ENCODE measurements around the gene RPTOR. TPM values are rescaled to one million over a fixed set of nuclear protein-coding genes. Genes with fewer than 3 reads are reported as not detected.

The RPTOR gene
- total RNA-seq, 2 experiments from 2014 or later, result 53.1 to 54.0 TPM

DNA sequence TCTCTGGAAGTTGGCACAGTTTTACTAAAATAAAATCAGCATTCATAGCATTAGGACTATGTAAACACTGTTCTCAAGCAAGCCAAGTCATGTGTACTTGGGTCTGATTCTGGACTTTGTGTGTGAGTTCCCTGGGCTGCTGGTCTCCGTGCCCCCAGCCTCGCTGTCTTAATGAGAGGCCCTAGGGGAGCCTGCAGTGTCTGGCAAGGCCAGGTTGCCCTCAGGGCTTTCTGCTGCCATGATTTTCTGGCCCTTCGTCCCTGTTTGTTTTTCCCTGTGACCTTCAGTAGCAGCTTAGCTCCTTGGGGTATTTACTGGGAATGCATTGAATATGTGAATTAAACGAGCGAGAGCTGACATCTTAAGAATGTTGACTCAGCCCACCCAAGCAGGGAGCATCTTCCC is 161.8 kb downstream of the RPTOR start:
- Mint-ChIP-seq H3K9me3 (ENCODE audit: insufficient read depth) (peaks cover 23% of the 10 kb centered on the region), H3K4me1 (ENCODE audit: low read depth) (peaks cover 92% of the 10 kb centered on the region), H3K27me3 (ENCODE audit: low read depth) (no peaks in the 10 kb centered on the region), H3K4me3 (no peak overlapping the region), H3K36me3 (ENCODE audit: low read depth) (peaks cover 68% of the 10 kb centered on the region), H3K27ac (no peak overlapping the region)
- ChIA-PET POLR2A (no interaction called here), CTCF (interaction anchor here (1.8 kb wide), 1 partner anchor 193 kb away, joined by 5 read pairs; no protein-coding TSS in a partner anchor)
- ATAC-seq (no peak), DNase-seq (no peak)

DNA sequence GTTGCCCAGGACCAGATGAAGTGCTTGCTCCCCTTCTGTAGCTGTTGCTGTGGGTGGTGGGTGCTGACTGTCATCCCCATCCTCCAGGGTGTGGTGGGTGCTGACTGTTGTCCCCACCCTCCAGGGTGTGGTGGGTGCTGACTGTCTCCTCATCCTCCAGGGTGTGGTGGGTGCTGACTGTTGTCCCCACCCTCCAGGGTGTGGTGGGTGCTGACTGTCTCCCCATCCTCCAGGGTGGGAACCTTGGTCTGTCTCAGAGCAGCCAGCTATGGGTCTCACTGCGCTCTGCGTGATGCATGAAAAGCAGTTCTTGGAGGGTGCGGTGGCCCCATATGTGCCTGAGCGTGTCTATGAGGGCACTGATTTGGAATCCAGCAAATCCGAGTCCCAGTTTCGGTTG is 163.8 kb downstream of the RPTOR start:
- H3K9me3 Mint-ChIP-seq (ENCODE audit: insufficient read depth), result peaks cover 6% of the 10 kb centered on the region
- DNase-seq (no peak), ATAC-seq (no peak)
- POLR2A ChIA-PET, result interaction anchor here (0.6 to 0.7 kb wide), 2 partner anchors 13 to 139 kb away, joined by 3 to 5 read pairs; no protein-coding TSS in a partner anchor
- H3K27me3 Mint-ChIP-seq (ENCODE audit: low read depth), result no peaks in the 10 kb centered on the region
- peak overlapping the region; percentile 82 for H3K27ac Mint-ChIP-seq
- no peak overlapping the region for H3K4me3 Mint-ChIP-seq
- H3K36me3 Mint-ChIP-seq (ENCODE audit: low read depth), result peaks cover 59% of the 10 kb centered on the region
- peaks cover 86% of the 10 kb centered on the region for H3K4me1 Mint-ChIP-seq (ENCODE audit: low read depth)
- CTCF ChIA-PET, result no interaction called here

DNA sequence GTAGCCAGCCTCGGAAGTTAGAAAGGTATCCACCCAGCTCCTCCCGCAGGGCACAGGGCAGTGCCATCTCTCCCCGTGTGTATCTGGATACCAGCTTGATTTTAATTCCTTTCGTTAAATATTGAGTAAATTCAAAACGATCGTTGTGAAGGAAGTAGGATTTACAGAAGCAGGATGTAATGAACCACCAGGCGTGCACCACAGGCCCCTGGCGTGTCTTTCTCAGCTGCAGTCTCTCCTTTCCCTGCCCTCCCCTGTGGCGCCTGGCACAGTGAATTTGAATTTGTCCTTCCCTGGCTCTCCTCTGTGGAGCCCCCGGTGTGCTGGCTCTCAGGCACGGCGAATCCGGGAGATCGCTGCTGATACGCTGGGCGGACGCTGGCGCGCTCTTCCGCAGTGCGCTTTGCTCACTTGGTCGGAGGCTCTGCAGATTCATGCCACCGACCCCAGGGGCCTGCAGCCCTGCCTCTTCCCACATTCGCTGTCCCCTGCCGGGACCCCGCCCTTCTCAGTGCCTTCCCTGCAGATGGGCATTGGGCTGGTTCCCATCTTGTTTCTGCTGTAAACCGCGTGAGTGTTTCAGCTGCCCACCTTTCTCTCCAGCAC is 164.6 kb downstream of the RPTOR start:
- peak overlapping the region; percentile 16 for H3K4me3 Mint-ChIP-seq
- H3K9me3 Mint-ChIP-seq (ENCODE audit: insufficient read depth), result peaks cover 2% of the 10 kb centered on the region
- peak overlapping the region; percentile 82 for H3K27ac Mint-ChIP-seq

DNA sequence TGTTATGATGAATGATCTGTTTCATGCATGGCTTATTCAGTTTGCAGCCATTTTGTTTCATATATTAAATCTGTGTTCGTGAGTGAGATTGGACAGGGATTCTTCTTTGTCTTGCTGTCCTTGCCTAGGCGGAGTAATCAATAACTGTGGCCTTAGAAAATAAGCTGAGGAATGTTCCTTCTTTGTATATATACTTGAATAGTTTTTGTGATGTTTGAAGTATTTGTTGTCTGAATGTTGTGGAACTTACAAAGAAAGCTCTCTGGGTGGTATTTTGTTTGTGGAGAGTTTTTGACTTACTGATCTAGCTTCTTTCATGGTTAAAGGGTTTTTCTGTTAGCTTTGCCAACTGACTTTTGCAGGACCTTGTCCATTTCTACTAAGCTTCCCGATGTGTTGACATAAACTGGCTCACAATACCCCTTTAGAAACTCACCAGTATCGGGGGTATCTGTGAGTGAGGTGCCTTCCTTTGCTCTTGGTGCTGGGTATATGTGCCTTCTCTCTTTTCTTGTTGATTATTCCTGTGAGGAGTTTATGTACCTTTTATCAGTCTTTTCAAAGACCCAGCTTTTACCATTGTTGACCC is 166.2 kb downstream of the RPTOR start:
- peaks cover 64% of the 10 kb centered on the region for H3K4me1 Mint-ChIP-seq (ENCODE audit: low read depth)
- CTCF ChIA-PET, result interaction anchor here (0.8 kb wide), 1 partner anchor 135 kb away, joined by 4 read pairs; no protein-coding TSS in a partner anchor
- peak overlapping the region; percentile 45 for H3K27ac Mint-ChIP-seq
- H3K4me3 Mint-ChIP-seq, result no peak overlapping the region
- ATAC-seq (no peak), DNase-seq (no peak)
- no peaks in the 10 kb centered on the region for H3K27me3 Mint-ChIP-seq (ENCODE audit: low read depth)
- POLR2A ChIA-PET, result no interaction called here
- peaks cover 50% of the 10 kb centered on the region for H3K36me3 Mint-ChIP-seq (ENCODE audit: low read depth)
- no peaks in the 10 kb centered on the region for H3K9me3 Mint-ChIP-seq (ENCODE audit: insufficient read depth)

More for the DNA sequence above, 164.6 kb downstream of the RPTOR start:
- ATAC-seq (no peak), DNase-seq (no peak)
- Mint-ChIP-seq H3K27me3 (ENCODE audit: low read depth) (no peaks in the 10 kb centered on the region), H3K4me1 (ENCODE audit: low read depth) (peaks cover 79% of the 10 kb centered on the region), H3K36me3 (ENCODE audit: low read depth) (peaks cover 54% of the 10 kb centered on the region)
- ChIA-PET POLR2A (interaction anchor here (0.7 kb wide), 1 partner anchor 13 kb away, joined by 3 read pairs; no protein-coding TSS in a partner anchor), CTCF (no interaction called here)

DNA sequence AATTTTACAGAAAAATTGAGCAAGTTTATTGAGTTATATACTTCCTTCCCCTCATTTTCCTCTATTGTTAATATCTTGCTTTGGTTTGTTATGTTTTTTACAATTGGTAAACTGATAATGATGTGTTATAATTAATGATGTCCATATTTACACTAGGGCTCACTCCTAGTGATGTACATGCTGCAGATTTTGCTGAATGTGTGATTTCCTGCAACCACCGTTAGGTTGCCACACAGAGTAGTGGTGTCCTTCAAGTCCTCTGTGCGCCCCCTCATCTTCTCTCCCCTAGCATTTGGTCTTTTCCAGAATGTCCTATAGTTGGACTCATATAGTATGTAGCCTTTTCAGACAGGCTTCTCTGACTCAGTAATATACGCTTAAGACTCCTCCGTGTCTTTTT is 167.5 kb downstream of the RPTOR start:
- H3K4me1 Mint-ChIP-seq (ENCODE audit: low read depth), result peaks cover 58% of the 10 kb centered on the region
- H3K9me3 Mint-ChIP-seq (ENCODE audit: insufficient read depth), result no peaks in the 10 kb centered on the region
- ATAC-seq (no peak), DNase-seq (no peak)
- no peak overlapping the region for H3K27ac Mint-ChIP-seq
- H3K36me3 Mint-ChIP-seq (ENCODE audit: low read depth), result peaks cover 62% of the 10 kb centered on the region
- no peaks in the 10 kb centered on the region for H3K27me3 Mint-ChIP-seq (ENCODE audit: low read depth)
- CTCF ChIA-PET, result no interaction called here
- no peak overlapping the region for H3K4me3 Mint-ChIP-seq
- POLR2A ChIA-PET, result no interaction called here

DNA sequence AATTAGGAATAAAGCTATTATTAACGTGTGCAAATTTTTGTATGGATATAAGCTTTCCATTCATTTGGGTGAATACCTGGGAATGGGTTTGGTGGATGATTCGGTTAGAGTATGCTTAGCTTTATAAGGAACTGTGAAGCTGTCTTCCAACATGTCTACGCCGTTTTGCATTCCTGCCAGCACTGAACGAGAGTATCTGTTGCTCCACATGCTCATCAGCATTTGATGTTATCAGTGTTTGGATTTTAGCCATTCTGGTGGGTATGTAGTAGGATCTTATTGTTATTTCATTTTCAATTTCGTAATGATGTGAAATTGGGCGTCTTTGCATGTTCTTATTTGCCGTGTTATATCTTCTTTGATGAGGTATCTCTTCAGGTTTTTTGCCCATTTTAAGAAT is 168.0 kb downstream of the RPTOR start:
- ATAC-seq (no peak), DNase-seq (no peak)
- Mint-ChIP-seq H3K36me3 (ENCODE audit: low read depth) (peaks cover 66% of the 10 kb centered on the region), H3K4me1 (ENCODE audit: low read depth) (peaks cover 57% of the 10 kb centered on the region), H3K27me3 (ENCODE audit: low read depth) (no peaks in the 10 kb centered on the region), H3K9me3 (ENCODE audit: insufficient read depth) (no peaks in the 10 kb centered on the region), H3K4me3 (no peak overlapping the region), H3K27ac (no peak overlapping the region)
- ChIA-PET POLR2A (interaction anchor here (0.6 kb wide), 1 partner anchor 130 kb away, joined by 3 read pairs; no protein-coding TSS in a partner anchor), CTCF (no interaction called here)

DNA sequence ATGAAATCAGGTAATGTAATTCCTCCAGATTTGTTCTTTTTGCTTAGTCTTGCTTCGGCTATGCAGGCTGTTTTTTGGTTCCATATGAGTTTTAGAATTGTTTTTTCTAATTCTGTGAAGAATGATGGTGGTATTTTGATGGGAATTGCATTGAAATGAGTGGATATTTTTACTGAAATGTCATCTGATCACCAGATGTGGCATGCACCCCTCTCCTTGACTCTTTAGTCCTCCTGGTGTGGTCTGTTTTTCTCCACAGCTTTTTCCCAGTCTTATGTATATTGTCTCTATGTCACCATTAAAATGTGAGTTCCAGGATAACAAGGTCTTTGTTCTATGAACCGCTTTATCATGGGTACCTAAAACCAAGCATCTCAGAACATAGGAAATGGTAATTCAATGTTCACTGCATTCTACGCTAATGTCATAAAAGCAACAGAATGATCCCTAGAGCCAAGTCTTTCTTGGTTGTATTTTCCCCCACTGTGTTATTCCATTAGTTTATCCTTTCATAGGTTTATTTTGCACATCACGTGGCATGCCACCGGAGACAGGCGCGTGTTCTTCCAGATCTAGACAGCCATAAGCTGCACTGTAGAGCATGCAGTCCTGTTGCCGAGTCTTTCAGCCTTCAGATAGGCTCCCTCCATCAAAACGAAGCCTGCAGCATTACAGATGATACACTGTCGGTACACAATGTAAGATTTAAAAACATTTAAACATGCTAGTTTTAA is 172.5 kb downstream of the RPTOR start:
- POLR2A ChIA-PET, result no interaction called here

DNA sequence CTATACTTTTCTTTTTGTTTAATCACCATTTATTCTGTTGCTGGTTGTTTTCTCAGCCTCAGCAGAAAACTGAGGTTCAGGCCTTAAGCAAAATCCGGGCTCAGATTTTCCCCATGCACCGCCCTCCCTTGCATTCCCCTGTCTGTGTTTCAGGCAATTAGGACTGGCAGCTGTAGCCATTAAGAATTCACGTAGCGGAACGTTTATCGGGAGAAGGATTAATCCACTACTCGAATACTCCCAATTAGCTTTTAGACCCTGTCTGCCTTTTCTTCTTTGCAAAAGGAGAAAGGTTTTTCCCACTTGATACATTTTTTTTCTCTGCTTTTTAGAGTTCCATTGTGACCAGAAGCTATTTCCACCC is 173.1 kb downstream of the RPTOR start:
- H3K36me3 Mint-ChIP-seq (ENCODE audit: low read depth), result peaks cover 40% of the 10 kb centered on the region
- H3K4me3 Mint-ChIP-seq, result no peak overlapping the region
- H3K27me3 Mint-ChIP-seq (ENCODE audit: low read depth), result no peaks in the 10 kb centered on the region
- H3K27ac Mint-ChIP-seq, result no peak overlapping the region
- ChIA-PET POLR2A (no interaction called here), CTCF (interaction anchor here (0.7 to 1.1 kb wide), 4 partner anchors 14 to 747 kb away, joined by 3 to 5 read pairs (median 3); no protein-coding TSS in a partner anchor)
- DNase-seq, result no peak
- ATAC-seq, result no peak
- no peaks in the 10 kb centered on the region for H3K9me3 Mint-ChIP-seq (ENCODE audit: insufficient read depth)
- H3K4me1 Mint-ChIP-seq (ENCODE audit: low read depth), result peaks cover 52% of the 10 kb centered on the region

More for the DNA sequence above, 172.5 kb downstream of the RPTOR start:
- ATAC-seq (no peak), DNase-seq (no peak)
- Mint-ChIP-seq H3K36me3 (ENCODE audit: low read depth) (peaks cover 44% of the 10 kb centered on the region), H3K9me3 (ENCODE audit: insufficient read depth) (no peaks in the 10 kb centered on the region), H3K27ac (no peak overlapping the region), H3K4me1 (ENCODE audit: low read depth) (peaks cover 52% of the 10 kb centered on the region), H3K27me3 (ENCODE audit: low read depth) (no peaks in the 10 kb centered on the region), H3K4me3 (no peak overlapping the region)
- CTCF ChIA-PET, result interaction anchor here (0.7 to 1.0 kb wide), 3 partner anchors 13 to 747 kb away, joined by 3 to 5 read pairs (median 3); no protein-coding TSS in a partner anchor

DNA sequence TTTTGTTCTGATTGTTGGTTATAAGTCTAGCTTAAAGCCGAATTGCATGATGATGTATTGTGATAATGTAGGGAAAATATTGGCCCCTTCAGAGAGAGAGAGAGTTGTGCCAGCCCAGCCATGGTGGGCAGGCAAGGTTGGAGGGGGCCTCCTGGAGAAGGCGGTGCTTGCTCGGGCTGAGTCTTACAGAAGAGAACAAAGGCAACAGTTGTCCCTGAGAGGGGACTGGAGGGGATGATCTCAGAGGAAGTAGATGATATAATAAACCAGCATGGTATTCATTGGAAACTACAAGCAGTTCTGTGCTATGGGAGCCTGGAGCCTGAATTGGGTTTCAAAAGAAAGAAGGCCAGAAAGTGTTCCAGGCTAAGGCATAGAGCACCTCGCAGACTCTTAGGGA is 173.8 kb downstream of the RPTOR start:
- Mint-ChIP-seq H3K4me1 (ENCODE audit: low read depth) (peaks cover 54% of the 10 kb centered on the region), H3K4me3 (no peak overlapping the region), H3K27me3 (ENCODE audit: low read depth) (no peaks in the 10 kb centered on the region), H3K9me3 (ENCODE audit: insufficient read depth) (no peaks in the 10 kb centered on the region), H3K27ac (peak overlapping the region; percentile 62), H3K36me3 (ENCODE audit: low read depth) (peaks cover 38% of the 10 kb centered on the region)
- no peak for ATAC-seq
- POLR2A ChIA-PET, result interaction anchor here (1.4 kb wide), 1 partner anchor 15 kb away, joined by 3 read pairs; no protein-coding TSS in a partner anchor
- CTCF ChIA-PET, result interaction anchor here (0.9 to 1.1 kb wide), 3 partner anchors 15 to 143 kb away, joined by 3 to 5 read pairs (median 3); no protein-coding TSS in a partner anchor
- DNase-seq, result no peak

DNA sequence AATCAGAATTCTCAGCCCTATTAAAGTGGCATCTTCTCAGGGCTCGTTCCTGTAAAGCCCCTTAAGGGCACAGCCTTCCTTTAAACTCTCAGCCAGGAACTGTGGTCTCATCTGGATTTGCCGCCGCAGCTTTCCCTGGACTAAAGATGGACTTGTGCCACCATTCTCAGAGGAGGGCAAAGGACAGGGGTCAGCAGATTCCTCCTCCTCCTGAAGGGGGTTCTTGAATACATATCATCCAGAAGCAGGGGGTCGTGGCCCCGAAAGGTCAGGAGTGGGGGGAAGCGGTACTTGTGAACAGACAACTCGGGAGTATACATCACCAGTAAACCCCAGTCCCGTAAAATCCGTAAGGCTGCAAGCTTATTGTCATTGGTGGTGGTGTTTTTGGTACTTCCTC is 174.8 kb downstream of the RPTOR start:
- POLR2A ChIA-PET, result interaction anchor here (1.4 kb wide), 1 partner anchor 16 kb away, joined by 3 read pairs; no protein-coding TSS in a partner anchor
- Mint-ChIP-seq H3K27me3 (ENCODE audit: low read depth) (no peaks in the 10 kb centered on the region), H3K36me3 (ENCODE audit: low read depth) (peaks cover 39% of the 10 kb centered on the region), H3K4me3 (no peak overlapping the region), H3K27ac (peak overlapping the region; percentile 64), H3K9me3 (ENCODE audit: insufficient read depth) (no peaks in the 10 kb centered on the region), H3K4me1 (ENCODE audit: low read depth) (peaks cover 58% of the 10 kb centered on the region)
- CTCF ChIA-PET, result interaction anchor here (1.2 to 1.7 kb wide), 2 partner anchors 12 to 15 kb away, joined by 3 to 4 read pairs; no protein-coding TSS in a partner anchor
- ATAC-seq, result no peak
- DNase-seq, result no peak

DNA sequence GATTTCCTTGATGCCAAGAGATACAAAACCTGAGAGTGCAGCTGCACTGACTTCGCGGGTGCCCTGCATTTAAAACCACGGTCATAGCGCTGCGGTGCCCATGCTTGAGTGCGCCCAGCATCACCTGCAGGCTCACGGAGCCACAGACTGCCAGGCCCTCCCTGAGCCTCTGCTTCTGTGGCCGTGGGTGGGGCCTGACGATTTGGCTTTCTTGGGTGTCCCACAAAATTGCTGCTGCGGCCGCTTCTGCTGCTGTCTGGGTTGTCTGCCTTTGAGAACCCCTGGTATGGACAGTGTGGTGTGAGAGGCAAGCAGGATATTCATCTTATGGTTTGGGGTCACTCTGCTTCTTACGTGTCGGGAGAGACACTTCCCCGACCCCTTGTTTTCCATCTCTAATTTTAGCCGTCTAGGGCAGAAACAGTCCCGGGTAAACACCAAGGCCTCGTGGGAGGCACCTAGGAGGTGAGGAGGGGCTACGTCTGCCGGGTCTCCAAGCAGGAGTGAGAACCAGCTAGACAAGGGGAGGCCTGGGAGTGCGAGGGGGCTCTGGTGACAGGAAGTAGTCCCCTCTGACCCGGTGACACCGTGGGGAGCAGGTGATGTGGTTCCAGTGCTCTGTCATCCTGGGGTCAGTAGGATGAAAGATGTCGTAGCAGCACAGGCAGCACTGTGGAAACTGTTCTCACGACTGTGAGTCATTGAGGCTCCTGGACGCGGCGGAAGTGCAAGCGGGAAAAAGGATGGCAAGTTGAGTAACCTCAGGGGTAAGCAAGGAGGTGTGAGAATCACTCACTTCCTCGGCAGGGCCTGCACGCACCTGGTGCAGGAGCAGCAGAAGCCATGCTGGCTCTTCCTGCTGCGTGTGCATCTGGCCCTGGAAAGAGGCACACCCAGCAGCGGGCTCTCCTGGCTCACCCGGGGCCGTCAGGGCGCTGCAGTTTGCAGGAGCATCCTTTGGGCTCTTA is 176.3 kb downstream of the RPTOR start:
- peak; percentile 86 for ATAC-seq
- H3K27me3 Mint-ChIP-seq (ENCODE audit: low read depth), result no peaks in the 10 kb centered on the region
- peaks cover 39% of the 10 kb centered on the region for H3K36me3 Mint-ChIP-seq (ENCODE audit: low read depth)
- POLR2A ChIA-PET, result interaction anchor here (0.8 to 1.9 kb wide), 4 partner anchors 12 to 266 kb away, joined by 3 to 5 read pairs (median 4); no protein-coding TSS in a partner anchor
- H3K4me3 Mint-ChIP-seq, result peak overlapping the region; percentile 67
- H3K4me1 Mint-ChIP-seq (ENCODE audit: low read depth), result peaks cover 66% of the 10 kb centered on the region
- peak; percentile 82 for DNase-seq
- H3K9me3 Mint-ChIP-seq (ENCODE audit: insufficient read depth), result no peaks in the 10 kb centered on the region
- peak overlapping the region; percentile 94 for H3K27ac Mint-ChIP-seq
- CTCF ChIA-PET, result interaction anchor here (0.7 to 1.7 kb wide), 3 partner anchors 16 to 227 kb away, joined by 3 to 4 read pairs (median 4); no protein-coding TSS in a partner anchor

Data from activated CD8-positive, alpha-beta T cell treated with anti-CD3 and anti-CD28 coated beads, Interleukin-2, amount 10 ng/mL, durations not matched to agents 7 days and 5 days (primary cell).